HG03135 (cell line): ENCODE measurements around the gene ABCA6.

Experiments used
- ATAC-seq: cut with Tn5 transposase; IDR thresholded peaks from one replicate; pipeline ENCODE4 v1.9.1; 2021; ENCODE audit warnings: mild to moderate bottlenecking, moderate library complexity; ENCODE audit not compliant: unreplicated experiment

Gene ABCA6

DNA sequence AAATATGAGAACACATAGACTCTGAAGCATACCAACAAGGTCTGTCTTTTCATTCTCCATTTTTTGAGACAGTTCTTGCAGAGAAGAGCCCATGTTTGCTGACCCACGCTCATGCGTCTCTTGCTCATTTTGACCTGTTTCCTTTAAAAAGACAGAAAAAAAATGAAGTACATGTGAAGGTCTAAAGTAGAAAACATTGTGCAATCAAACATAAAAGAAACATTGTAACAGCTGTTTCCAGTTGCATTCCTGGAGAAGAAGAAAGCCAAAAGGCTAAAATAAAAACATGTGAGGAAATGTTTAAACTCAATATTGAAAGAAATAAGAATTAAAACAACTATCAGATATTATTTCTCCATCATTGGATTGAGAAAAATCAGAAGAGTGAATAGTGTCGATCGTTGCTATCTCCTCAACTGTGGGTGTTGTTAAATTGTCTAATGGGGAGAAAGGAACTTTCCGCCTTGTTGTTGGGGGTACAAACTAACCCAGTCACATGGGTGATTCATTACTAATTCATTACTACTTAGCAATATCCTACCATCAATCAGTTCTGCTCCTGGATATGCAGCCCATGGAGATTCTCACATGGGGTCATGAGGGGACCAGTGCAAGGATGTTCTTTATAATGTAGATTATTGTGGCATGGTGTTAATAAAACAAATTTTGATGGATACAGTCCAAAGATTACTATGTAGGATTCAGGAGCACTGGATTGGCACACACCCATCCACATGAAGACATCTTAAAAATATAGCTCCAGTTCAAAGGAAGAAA lies 90.5 kb downstream of the ABCA6 start:
- no peak for ATAC-seq

DNA sequence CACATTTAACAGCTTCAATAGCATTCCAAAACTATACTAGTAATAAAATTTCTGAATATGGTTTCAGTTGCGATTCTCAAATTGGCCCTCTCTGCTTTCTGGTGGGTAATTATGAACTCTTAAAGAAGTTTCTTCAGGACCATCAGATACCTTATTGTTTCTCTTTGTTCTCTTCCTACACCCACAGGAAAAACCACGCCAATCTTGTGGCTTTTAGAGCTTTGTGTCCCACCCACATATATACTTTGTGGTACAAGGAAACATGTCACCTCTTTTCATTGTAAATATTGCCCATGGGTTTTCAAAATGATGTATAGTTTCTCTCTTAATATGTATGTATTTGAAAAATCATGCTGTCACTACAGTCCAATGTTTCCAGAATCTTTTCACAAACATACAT lies 93.1 kb downstream of the ABCA6 start:
- ATAC-seq = no peak

DNA sequence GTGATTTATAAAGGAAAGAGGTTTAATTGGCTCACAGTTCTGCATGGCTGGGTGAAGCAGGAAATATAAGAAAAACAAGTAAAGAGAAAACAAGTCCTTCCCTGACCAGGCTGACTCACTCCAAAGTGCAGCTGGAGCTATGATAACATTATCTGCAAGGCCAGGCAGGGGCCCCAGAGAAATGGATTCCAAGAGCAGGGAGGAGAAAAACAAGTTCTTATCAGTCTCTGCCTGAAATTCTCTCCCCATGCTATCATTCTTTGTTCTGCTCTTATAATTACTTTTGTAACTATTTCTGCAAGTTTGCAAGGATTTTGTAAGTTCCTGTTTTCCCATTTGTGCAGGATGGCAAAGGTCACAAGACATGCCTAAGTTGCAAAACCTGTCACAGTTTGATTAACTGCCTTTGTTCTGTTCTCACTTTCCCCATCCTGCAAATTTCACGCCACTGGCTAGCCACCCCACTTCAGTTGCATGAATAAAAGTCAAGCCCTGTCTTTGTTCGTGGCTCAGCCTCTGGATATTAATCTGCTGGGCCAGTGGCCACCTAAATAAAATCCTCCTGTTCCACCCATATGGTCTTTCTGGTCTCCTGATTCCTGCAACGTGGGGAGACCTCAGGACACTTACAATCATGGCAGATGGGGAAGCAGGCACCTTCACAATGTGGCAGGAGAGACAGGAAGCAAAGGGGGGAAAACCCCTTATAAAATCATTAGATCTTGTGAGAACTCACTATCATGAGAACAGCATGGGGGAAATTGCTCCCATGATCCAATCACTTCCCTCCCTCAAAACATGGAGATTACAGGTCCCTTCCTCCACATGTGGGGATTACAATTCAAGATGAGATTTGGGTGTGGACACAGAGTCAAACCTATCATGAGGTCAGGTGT lies 94.1 kb downstream of the ABCA6 start:
- ATAC-seq = no peak

DNA sequence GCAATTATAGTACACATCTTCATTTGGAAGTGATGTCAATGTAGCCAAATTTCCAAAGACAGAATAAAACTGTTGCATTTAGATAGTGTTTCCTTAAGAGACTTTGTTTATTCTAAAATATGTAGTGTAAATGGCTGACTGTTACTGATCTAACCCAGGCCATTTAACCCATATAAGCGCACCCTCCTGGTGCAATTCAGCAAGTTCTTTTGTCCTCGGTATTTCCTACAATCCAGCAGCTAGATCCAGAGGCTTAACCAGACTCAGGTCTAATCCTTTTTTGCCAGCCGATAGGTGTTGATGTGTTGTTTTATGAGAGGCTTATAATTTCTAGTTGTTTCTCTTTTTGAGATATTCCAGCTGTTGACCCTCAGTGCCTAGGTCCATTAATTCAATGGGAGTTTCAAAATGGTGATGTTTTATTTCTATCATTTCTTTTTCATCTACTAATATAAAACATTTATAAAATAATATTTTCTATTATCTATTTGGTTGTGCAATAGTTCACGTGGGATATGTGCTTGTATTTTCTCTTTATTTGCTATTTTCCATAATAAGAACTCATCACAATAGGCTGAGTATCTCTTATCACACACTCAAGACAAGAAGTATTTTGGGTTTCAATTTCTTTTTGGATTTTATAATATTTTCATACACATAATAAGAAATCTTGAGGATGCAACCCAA lies 95.4 kb downstream of the ABCA6 start:
- ATAC-seq = no peak

DNA sequence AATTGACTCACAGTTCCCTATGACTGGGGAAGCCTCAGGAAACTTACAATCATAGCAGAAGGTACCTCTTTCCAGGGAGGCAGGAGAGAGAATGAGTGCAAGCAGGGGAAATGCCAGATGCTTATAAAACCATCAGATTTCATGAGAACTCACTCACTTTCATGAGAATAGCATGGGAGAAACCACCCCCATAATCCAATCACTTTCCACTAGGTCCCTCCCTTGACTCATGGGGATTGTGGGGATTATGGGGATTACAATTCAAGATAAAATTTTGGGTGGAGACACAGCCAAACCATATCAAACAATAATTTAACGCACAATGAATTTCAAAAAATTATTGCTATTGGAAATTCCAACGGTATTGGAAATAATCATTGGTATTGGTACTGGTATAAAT lies 96.0 kb downstream of the ABCA6 start:
- ATAC-seq = no peak

DNA sequence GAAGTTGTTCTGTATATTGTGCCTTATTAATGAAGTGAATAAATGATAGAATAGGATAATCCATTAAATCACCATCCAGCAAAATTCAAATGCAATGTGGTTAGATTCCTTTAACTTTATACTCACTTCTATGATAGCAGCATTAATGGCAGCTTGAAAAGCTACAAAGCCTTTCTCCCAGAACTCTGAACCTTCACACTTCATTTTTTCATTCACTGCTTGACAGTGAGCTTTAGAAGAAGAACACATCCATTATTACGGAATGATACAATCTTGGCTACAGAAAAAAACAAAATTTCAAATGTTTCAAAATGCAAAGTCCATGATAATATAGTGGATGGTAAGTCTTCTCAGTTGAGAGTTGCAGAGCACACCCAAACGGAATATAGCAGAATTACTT lies 97.3 kb downstream of the ABCA6 start:
- ATAC-seq = no peak

DNA sequence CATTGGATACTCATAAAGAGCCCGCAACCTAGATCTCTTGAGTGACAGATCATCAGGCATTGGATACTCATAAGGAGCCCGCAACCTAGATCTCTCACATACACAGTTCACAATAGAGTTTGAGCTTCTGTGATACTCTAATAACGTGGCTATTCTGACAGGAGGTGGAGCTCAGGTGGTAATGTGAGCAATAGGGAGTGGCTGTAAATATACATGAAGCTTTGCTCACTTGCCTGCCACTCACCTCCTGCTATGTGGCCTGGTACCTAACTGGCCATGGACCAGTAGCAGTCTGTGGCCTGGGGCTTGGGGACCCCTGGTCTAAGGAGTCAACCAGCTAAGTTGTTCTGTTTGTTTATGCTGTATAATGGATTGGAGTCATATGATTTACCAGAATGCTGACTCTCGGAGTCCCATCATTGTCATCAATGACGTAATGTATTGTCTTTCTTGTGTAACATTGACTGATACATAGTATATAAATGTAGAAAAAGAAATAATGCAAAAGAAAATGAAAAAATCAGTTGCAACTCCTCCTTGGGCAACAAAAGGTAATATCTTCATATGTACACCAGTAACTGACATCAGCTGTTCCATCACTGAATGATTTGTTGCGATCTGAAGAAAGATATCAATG lies 98.5 kb downstream of the ABCA6 start:
- ATAC-seq = no peak

DNA sequence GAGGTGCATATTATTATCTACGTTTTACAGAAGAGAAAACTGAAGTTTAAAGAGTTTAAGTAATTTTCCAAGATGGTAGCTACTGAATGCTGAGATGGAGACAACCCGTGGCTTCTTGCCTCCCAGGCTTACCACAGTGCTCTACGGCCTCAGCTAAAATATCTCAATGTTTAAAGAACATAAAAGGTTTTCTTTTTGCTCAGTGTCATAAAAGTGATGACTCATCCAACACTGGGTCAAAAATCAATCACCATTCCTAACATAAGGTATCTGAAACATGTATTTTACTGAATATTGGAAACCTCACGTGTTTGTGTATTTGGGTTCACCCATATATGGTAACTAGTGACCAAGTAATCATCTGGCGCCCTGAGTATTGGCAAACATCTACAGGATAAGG lies 99.4 kb downstream of the ABCA6 start:
- ATAC-seq = no peak

DNA sequence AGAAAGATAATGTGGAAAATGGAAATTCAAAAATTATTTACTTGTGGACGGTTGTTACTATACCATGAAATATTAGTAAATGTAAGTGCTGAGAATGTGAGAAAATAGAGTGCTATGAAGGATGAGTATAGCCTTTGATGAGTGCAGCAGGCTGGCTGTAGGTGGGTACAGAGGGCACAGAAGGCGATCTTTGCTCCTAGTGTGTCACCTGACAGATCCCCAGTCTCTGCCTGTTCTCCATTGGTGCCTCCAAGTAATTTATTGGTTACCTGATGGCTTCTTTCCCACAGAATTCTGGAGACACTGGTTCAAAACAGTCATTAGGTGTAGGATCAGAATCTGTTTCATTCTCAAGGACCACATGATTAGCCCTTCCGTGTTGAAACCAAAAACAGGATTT lies 109.9 kb downstream of the ABCA6 start:
- no peak for ATAC-seq

DNA sequence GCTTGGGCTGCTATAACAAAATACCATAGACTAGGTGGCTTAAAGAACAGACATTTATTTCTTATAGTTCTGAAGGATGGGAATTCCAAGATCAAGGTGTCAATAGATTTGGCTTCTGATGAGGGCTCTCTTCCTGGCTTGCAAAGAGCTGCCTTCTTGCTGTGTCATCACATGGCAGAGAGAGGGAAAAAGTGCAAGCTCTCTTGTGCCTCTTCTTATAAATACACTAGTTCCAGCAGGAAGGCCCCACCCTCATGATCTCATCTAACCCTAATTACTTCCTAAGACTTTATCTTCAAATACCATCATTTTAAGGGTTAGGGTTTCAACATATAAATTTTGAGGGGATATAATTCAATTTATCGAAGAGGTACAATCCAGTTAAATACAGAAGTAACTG lies 111.5 kb downstream of the ABCA6 start:
- ATAC-seq = no peak
